ENCODE data around the gene TSC22D2. TPM values are rescaled to one million over a fixed set of nuclear protein-coding genes. Genes with fewer than 3 reads are reported as not detected.

The TSC22D2 gene
- total and polyA plus RNA-seq, 12 donors = 11.8 to 73.1 (median 28.7) TPM

DNA sequence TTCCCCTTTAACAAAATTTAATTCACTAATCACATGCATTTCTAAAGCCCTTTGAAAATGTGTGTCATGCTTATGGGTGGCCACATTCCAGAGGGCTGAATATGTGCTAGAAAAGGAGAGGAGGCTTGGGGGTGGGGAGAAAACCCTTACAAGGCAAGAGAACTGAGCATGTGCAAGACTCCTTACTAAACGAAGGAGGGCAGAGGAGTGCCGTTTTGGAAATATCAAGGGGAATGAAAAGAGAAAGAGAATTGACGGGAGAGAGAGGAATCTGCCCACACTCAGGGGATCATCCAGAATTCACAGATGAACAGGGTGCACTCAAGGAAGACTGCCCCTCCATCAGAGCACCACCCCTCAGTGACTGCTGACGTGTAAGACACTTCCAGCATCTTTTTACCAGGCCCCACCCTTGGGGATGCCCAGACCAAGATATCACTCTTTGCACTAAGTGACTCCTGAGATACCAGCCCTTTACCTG lies 37.9 kb upstream of the TSC22D2 start:
- peak; percentile 13 to 75 (median 58) for ATAC-seq
- intact Hi-C loops (cut with DNase I) = loop anchor here in 4 of 10 donors (2.0 to 5.0 kb wide), 2 partner anchors 37 to 39 kb away; partner anchors contain the start of gene TSC22D2 (in 4 of the 4)

DNA sequence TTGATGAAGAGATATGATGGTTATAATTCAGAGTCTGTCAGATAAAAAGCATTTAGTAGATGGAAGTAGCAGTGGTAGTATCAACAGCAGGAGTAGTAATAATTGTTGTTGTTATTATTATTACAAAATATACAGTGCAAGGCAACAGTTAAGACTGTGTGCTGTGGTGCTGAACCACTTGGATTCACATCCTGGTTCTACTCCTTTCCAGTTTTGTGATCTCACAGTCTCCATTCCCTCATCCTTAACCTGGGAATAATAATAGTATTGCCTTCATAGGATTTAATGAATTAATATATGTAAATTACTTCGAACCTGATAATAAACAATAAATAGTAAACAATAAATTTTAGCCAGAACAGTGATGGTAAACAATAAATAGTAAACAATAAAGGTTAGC lies 37.1 kb upstream of the TSC22D2 start:
- Histone ChIP-seq H3K36me3 (no peaks in the 10 kb centered on the region), H3K4me3 (peak overlapping the region in 6 of 10 donors; percentile 27 to 45 (median 40)), H3K4me1 (peaks cover 0 to 37% (median 19%) of the 10 kb centered on the region in 9 donors), H3K9me3 (peaks cover 0 to 6% (median 0%) of the 10 kb centered on the region in 11 donors), H3K27ac (peak overlapping the region; percentile 62 to 97 (median 90)), H3K27me3 (no peaks in the 10 kb centered on the region)
- DNase-seq (no peak), ATAC-seq (peak in 5 of 8 donors; percentile 35 to 61 (median 59))
- intact Hi-C loops (cut with DNase I) = loop anchor here in 5 of 10 donors (1.0 to 5.0 kb wide), 3 partner anchors 36 to 38 kb away; partner anchors contain the start of gene TSC22D2 (in 5 of the 5)
- TF ChIP-seq, protein P1, sequence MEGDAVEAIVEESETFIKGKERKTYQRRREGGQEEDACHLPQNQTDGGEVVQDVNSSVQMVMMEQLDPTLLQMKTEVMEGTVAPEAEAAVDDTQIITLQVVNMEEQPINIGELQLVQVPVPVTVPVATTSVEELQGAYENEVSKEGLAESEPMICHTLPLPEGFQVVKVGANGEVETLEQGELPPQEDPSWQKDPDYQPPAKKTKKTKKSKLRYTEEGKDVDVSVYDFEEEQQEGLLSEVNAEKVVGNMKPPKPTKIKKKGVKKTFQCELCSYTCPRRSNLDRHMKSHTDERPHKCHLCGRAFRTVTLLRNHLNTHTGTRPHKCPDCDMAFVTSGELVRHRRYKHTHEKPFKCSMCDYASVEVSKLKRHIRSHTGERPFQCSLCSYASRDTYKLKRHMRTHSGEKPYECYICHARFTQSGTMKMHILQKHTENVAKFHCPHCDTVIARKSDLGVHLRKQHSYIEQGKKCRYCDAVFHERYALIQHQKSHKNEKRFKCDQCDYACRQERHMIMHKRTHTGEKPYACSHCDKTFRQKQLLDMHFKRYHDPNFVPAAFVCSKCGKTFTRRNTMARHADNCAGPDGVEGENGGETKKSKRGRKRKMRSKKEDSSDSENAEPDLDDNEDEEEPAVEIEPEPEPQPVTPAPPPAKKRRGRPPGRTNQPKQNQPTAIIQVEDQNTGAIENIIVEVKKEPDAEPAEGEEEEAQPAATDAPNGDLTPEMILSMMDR (IDR thresholded peaks at IDR 0.05) = no peak
- WGBS, 2 donors = 74 to 78% methylated on average over 1 of the region's 1 CpG

More for the DNA sequence above, 37.9 kb upstream of the TSC22D2 start:
- H3K4me1 ChIP-seq = peaks cover 0 to 35% (median 17%) of the 10 kb centered on the region in 9 donors
- H3K27ac ChIP-seq = peak overlapping the region in 7 of 10 donors; percentile 44 to 97 (median 94)
- no peaks in the 10 kb centered on the region for H3K36me3 ChIP-seq
- TF ChIP-seq, protein P1 (IDR thresholded peaks at IDR 0.05) = peak in 3 of 9 donors; percentile 29 to 35 (median 34)
- DNase-seq = peak in 1 of 2 donors; percentile 62
- peak overlapping the region in 6 of 10 donors; percentile 14 to 28 (median 20) for H3K4me3 ChIP-seq
- H3K9me3 ChIP-seq = peaks cover 0 to 6% (median 0%) of the 10 kb centered on the region in 11 donors
- 27 to 43% methylated on average over 4 of the region's 4 CpGs for WGBS, 2 donors
- no peaks in the 10 kb centered on the region for H3K27me3 ChIP-seq

DNA sequence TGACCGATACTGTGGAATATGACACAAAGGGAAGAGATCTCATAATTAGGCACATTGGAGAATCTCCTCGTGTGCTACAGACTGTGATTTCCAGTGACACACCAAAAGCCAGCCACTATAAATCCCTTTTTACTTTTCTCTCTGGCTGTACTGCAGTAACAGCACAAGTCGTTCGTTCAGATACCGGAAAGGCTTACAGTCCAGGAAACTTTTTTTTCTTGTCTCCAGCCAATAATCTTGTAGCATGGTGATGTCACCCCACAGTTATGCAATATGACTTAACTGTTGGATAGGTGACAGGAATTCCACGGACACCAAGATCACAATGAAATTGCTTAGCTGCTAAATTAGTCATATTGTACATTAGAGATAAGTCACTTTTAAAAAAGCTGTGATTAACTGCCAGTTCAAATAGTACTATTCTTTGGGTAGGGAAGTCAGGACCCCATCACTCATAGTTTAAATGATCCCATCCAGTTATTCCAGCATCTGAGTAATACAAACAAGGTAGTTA lies 36.3 kb upstream of the TSC22D2 start:
- ATAC-seq (peak; percentile 91 to 97 (median 96)), DNase-seq (peak in 1 of 2 donors; percentile 86)
- intact Hi-C loops (cut with DNase I) = loop anchor here in 6 of 10 donors (1.0 to 5.0 kb wide), 4 partner anchors 35 to 37 kb away; partner anchors contain the start of gene TSC22D2 (in 5 of the 6)
- Histone ChIP-seq H3K36me3 (no peaks in the 10 kb centered on the region), H3K27me3 (no peaks in the 10 kb centered on the region), H3K9me3 (peaks cover 0 to 6% (median 0%) of the 10 kb centered on the region in 11 donors), H3K4me1 (peaks cover 0 to 45% (median 26%) of the 10 kb centered on the region in 9 donors), H3K4me3 (peak overlapping the region in 8 of 10 donors; percentile 13 to 45 (median 34)), H3K27ac (peak overlapping the region; percentile 62 to 97 (median 90))
- WGBS, 2 donors = 4 to 6% methylated on average over 6 of the region's 6 CpGs
- TF ChIP-seq, protein P1 (IDR thresholded peaks at IDR 0.05) = no peak

DNA sequence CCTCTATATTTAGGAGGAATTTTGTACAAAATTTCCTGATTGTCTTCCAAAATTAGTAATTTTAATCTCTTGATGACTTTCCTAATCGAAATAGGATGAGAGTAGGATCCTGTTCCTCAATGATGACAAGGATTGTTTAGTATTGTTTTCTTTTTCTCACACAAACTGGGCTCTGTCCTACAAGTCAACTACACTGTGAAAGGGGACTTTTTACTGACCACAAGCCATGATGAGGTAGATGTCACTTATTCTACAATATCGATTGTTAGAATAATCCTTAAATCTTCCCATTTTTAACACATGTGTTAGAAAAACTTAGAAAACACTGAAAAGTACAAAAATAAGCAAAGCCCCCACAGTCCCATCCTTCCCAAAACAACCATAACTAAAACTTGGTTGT lies 35.8 kb upstream of the TSC22D2 start:
- DNase-seq (no peak), ATAC-seq (peak in 2 of 8 donors; percentile 7 to 11)
- intact Hi-C loops (cut with DNase I) = loop anchor here in 3 of 10 donors (2.0 to 5.0 kb wide), 2 partner anchors 34 to 35 kb away; partner anchors contain the start of gene TSC22D2 (in 2 of the 3)
- Histone ChIP-seq H3K9me3 (peaks cover 0 to 6% (median 0%) of the 10 kb centered on the region in 11 donors), H3K4me1 (peaks cover 0 to 45% (median 26%) of the 10 kb centered on the region in 9 donors), H3K27ac (peak overlapping the region; percentile 19 to 97 (median 90)), H3K27me3 (no peaks in the 10 kb centered on the region), H3K4me3 (peak overlapping the region in 4 of 10 donors; percentile 27 to 45 (median 40)), H3K36me3 (no peaks in the 10 kb centered on the region)
- TF ChIP-seq, protein P1 (IDR thresholded peaks at IDR 0.05) = no peak
- WGBS, 2 donors = 36 to 40% methylated on average over 2 of the region's 2 CpGs
